Ishikawa (cell line): Measurements from ENCODE around the gene LBHD2.

Experiments used
- TAF1 ChIP-seq: IDR thresholded peaks from 2 replicates; pipeline ENCODE4 v1.6.1; 2012; ENCODE audit warnings: low read depth, mild to moderate bottlenecking
- TEAD4 ChIP-seq: IDR thresholded peaks from 2 replicates; pipeline ENCODE4 v1.6.1; 2012

DNA sequence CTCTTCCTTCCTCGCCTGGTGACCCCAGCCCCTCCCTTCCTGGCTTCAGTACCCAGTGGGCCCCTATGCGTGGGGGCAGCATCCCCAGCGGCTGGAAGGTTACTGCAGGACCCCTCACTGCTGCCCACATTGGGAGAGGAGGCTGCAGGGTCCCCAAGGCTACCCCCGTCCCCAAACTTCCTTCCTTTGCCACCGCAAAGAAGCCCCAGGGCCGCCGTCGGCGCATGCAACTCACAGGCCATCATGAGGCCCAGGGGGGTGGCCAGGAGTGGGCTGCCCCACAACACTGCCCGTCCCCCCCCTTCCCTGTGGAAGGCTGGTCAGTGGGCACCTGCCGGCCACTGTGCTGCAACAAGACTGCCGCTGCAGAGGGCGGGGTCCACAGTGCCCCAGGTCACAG lies 29.8 kb downstream of the LBHD2 start:
- TF ChIP-seq TAF1 (no peak), TEAD4 (no peak)
